ENCODE measurements around the gene KLF7.

Gene KLF7

GRCh38 chr2:207156451-207157161 lies 9.1 kb downstream of the KLF7 start:
- Histone ChIP-seq H3K9me3 (ENCODE audit: severe bottlenecking) (no peaks in the 10 kb centered on the region), H3K4me3 (ENCODE audit: low read depth, low read length) (no peak overlapping the region), H3K36me3 (peaks cover 2% of the 10 kb centered on the region), H3K27ac (no peak overlapping the region), H3K27me3 (ENCODE audit: insufficient read depth, low read depth, severe bottlenecking) (no peaks in the 10 kb centered on the region)
- no peak for TF ChIP-seq CTCF (IDR thresholded peaks at IDR 0.05; ENCODE audit: low read depth, low read length)
- DNase-seq: no peak

- H3K9me3 ChIP-seq (ENCODE audit: severe bottlenecking): no peaks in the 10 kb centered on the region
- no peak overlapping the region for H3K4me3 ChIP-seq (ENCODE audit: low read depth, low read length)
- DNase-seq: no peak
- no peak for TF ChIP-seq CTCF (IDR thresholded peaks at IDR 0.05; ENCODE audit: low read depth, low read length)
- H3K27ac ChIP-seq: no peak overlapping the region
- H3K27me3 ChIP-seq (ENCODE audit: insufficient read depth, low read depth, severe bottlenecking): no peaks in the 10 kb centered on the region
- H3K36me3 ChIP-seq: peaks cover 2% of the 10 kb centered on the region
Observed at GRCh38 chr2:207155516-207156444, 10.0 kb downstream of the KLF7 start.

- DNase-seq: no peak
- H3K27me3 ChIP-seq (ENCODE audit: insufficient read depth, low read depth, severe bottlenecking): no peaks in the 10 kb centered on the region
- H3K27ac ChIP-seq: no peak overlapping the region
- no peak for TF ChIP-seq CTCF (IDR thresholded peaks at IDR 0.05; ENCODE audit: low read depth, low read length)
- no peaks in the 10 kb centered on the region for H3K9me3 ChIP-seq (ENCODE audit: severe bottlenecking)
- H3K36me3 ChIP-seq: peaks cover 2% of the 10 kb centered on the region; the same call in 1 of the 2 replicates
- no peak overlapping the region for H3K4me3 ChIP-seq (ENCODE audit: low read depth, low read length)
Observed at GRCh38 chr2:207154556-207155510, 10.9 kb downstream of the KLF7 start.

- H3K27ac ChIP-seq: peak overlapping the region; percentile 80
- H3K9me3 ChIP-seq (ENCODE audit: severe bottlenecking): no peaks in the 10 kb centered on the region
- DNase-seq: no peak
- TF ChIP-seq CTCF (IDR thresholded peaks at IDR 0.05; ENCODE audit: low read depth, low read length): no peak
- no peak overlapping the region for H3K4me3 ChIP-seq (ENCODE audit: low read depth, low read length)
- H3K36me3 ChIP-seq: peaks cover 2% of the 10 kb centered on the region; the same call in 1 of the 2 replicates
- H3K27me3 ChIP-seq (ENCODE audit: insufficient read depth, low read depth, severe bottlenecking): no peaks in the 10 kb centered on the region
Observed at GRCh38 chr2:207153266-207153975, 12.3 kb downstream of the KLF7 start.

GRCh38 chr2:207151048-207151447 lies 14.7 kb downstream of the KLF7 start:
- Histone ChIP-seq H3K36me3 (peaks cover 2% of the 10 kb centered on the region; the same call in 1 of the 2 replicates), H3K27ac (no peak overlapping the region)
- DNase-seq: no peak

More at GRCh38 chr2:207151048-207151447, 14.7 kb downstream of the KLF7 start:
- no peaks in the 10 kb centered on the region for H3K9me3 ChIP-seq (ENCODE audit: severe bottlenecking)
- no peak overlapping the region for H3K4me3 ChIP-seq (ENCODE audit: low read depth, low read length)
- H3K27me3 ChIP-seq (ENCODE audit: insufficient read depth, low read depth, severe bottlenecking): no peaks in the 10 kb centered on the region
- TF ChIP-seq CTCF (IDR thresholded peaks at IDR 0.05; ENCODE audit: low read depth, low read length): no peak

All from WERI-Rb-1 (cell line).